Liver (tissue), 9 donors: ENCODE data around the gene RIC8B. TPM values are rescaled to one million over a fixed set of nuclear protein-coding genes. Genes with fewer than 3 reads are reported as not detected.

ENCODE experiments used
- DNase-seq: peaks from one replicate; pipeline ENCODE4 v3.0.0-alpha.2; 2017; ENCODE audit warnings: low spot score
- H3K27ac ChIP-seq, 2 donors: one replicate each; pipeline ENCODE4 v1.7.0; 2013; ENCODE audit warnings: inconsistent platforms in 2 of 2, low read length in 2 of 2, control low read depth in 1 of 2, low read depth in 1 of 2, mild to moderate bottlenecking in 1 of 2
- H3K27me3 ChIP-seq, 4 donors: one replicate each; pipeline versions ENCODE4 v1.6.1 to v1.7.0; 2013; ENCODE audit warnings: low read length in 3 of 4, inconsistent platforms in 1 of 4, mild to moderate bottlenecking in 1 of 4, moderate library complexity in 1 of 4; ENCODE audit not compliant: control insufficient read depth in 4 of 4, insufficient read depth in 4 of 4
- H3K36me3 ChIP-seq, 4 donors: one replicate each; pipeline versions ENCODE4 v1.6.1 to v1.7.0; 2013; ENCODE audit warnings: low read length in 3 of 4, mild to moderate bottlenecking in 3 of 4, low read depth in 1 of 4, moderate library complexity in 1 of 4; ENCODE audit not compliant: control insufficient read depth in 4 of 4, insufficient read depth in 3 of 4
- H3K4me1 ChIP-seq, 4 donors: one replicate each; pipeline versions ENCODE4 v1.6.1 to v1.7.0; 2013; ENCODE audit warnings: low read length in 3 of 4, mild to moderate bottlenecking in 3 of 4, moderate library complexity in 1 of 4; ENCODE audit not compliant: control insufficient read depth in 4 of 4, insufficient read depth in 4 of 4
- H3K4me3 ChIP-seq, 3 donors: one replicate each; pipeline versions ENCODE4 v1.6.1 to v1.7.0; 2013; ENCODE audit warnings: low read length in 3 of 3, control low read depth in 1 of 3, low read depth in 1 of 3, mild to moderate bottlenecking in 1 of 3
- H3K9ac ChIP-seq, 2 donors: one replicate each; pipeline ENCODE4 v1.7.0; 2013; ENCODE audit warnings: low read length in 2 of 2, mild to moderate bottlenecking in 2 of 2, moderate library complexity in 2 of 2, control low read depth in 1 of 2, low read depth in 1 of 2
- H3K9me3 ChIP-seq, 4 donors: one replicate each; pipeline versions ENCODE4 v1.6.1 to v1.7.0; 2013; ENCODE audit warnings: low read length in 3 of 4; ENCODE audit not compliant: control insufficient read depth in 4 of 4
- ATF3 ChIP-seq: IDR thresholded peaks from 2 replicates; pipeline ENCODE4 v1.6.1; 2016; ENCODE audit warnings: antibody characterized with exemption
- CTCF ChIP-seq: fragments of 150-350 bp; IDR thresholded peaks from 2 replicates; pipeline ENCODE4 v1.5.1; 2017; ENCODE audit warnings: improper control_type of control experiment, low read depth, low read length; ENCODE audit not compliant: missing input control
- EGR1 ChIP-seq, 2 donors: IDR thresholded peaks; 2 replicates each; pipeline ENCODE4 v1.6.1; 2016 to 2018; ENCODE audit warnings: antibody characterized with exemption in 2 of 2, low read depth in 2 of 2
- FOXA1 ChIP-seq: IDR thresholded peaks from 2 replicates; pipeline ENCODE4 v1.6.1; 2016; ENCODE audit warnings: antibody characterized with exemption
- FOXA2 ChIP-seq: IDR thresholded peaks from 2 replicates; pipeline ENCODE4 v1.6.1; 2016; ENCODE audit warnings: antibody characterized with exemption
- GABPA ChIP-seq, 2 donors: IDR thresholded peaks in 1 of 2; conservative IDR thresholded peaks in 1 of 2; 2 replicates each; pipeline ENCODE4 v1.6.1; 2016; ENCODE audit warnings: antibody characterized with exemption in 2 of 2, mild to moderate bottlenecking in 1 of 2, moderate library complexity in 1 of 2
- HNF4A ChIP-seq, 2 donors: conservative IDR thresholded peaks; 2 replicates each; pipeline ENCODE4 v1.6.1; 2016; ENCODE audit warnings: antibody characterized with exemption in 2 of 2, mild to moderate bottlenecking in 2 of 2
- HNF4G ChIP-seq: IDR thresholded peaks from 2 replicates; pipeline ENCODE4 v1.6.1; 2016; ENCODE audit warnings: antibody characterized with exemption
- JUND ChIP-seq, 2 donors: IDR thresholded peaks; 2 replicates each; pipeline ENCODE4 v1.6.1; 2016; ENCODE audit warnings: antibody characterized with exemption in 2 of 2
- NR2F2 ChIP-seq: IDR thresholded peaks from 2 replicates; pipeline ENCODE4 v1.6.1; 2016; ENCODE audit warnings: antibody characterized with exemption
- RAD21 ChIP-seq, 2 donors: IDR thresholded peaks; 2 replicates each; pipeline ENCODE4 v1.6.1; 2016; ENCODE audit warnings: antibody characterized with exemption in 2 of 2, mild to moderate bottlenecking in 2 of 2
- REST ChIP-seq: IDR thresholded peaks from 2 replicates; pipeline ENCODE4 v1.6.1; 2016; ENCODE audit warnings: antibody characterized with exemption, mild to moderate bottlenecking
- RXRA ChIP-seq, 2 donors: IDR thresholded peaks; 2 replicates each; pipeline ENCODE4 v1.6.1; 2017 to 2018; ENCODE audit warnings: antibody characterized with exemption in 2 of 2, mild to moderate bottlenecking in 1 of 2
- SP1 ChIP-seq: IDR thresholded peaks from 2 replicates; pipeline ENCODE4 v1.6.1; 2018; ENCODE audit warnings: antibody characterized with exemption, mild to moderate bottlenecking
- TAF1 ChIP-seq: conservative IDR thresholded peaks from 2 replicates; pipeline ENCODE4 v1.6.1; 2016; ENCODE audit warnings: antibody characterized with exemption, mild to moderate bottlenecking
- YY1 ChIP-seq: IDR thresholded peaks from 2 replicates; pipeline ENCODE4 v1.6.1; 2016; ENCODE audit warnings: antibody characterized with exemption, mild to moderate bottlenecking
- WGBS: extraction: QIAGEN DNeasy Blood & Tissue Kit; methylation state at CpG from one replicate; pipeline ENCODE4 v1.1.7; 2013; 5-methylcytosine and 5-hydroxymethylcytosine counted together
- polyA plus RNA-seq, 2 donors: library from polyadenylated mRNA; stranded (reverse) in 1 of 2; unstranded in 1 of 2; fragments of 200-250 nt in 1 of 2; fragments of >200 nt in 1 of 2; fragmentation: Nextera tagmentation in 1 of 2; extraction: Ambion mirVana in 1 of 2; gene quantifications; one replicate each; pipeline versions ENCODE4 v1.2.1 to v1.2.3, GENCODE V29; 2013 to 2015
- total RNA-seq, 2 donors: library from RNA; depleted of rRNA; stranded (reverse); fragments of >200 nt; gene quantifications; one replicate each; pipeline ENCODE4 v1.2.3, GENCODE V29; 2014
- TF ChIP-seq, protein P1 (sequence below): IDR thresholded peaks from 2 replicates; pipeline ENCODE4 v1.6.1; 2016; ENCODE audit warnings: antibody characterized with exemption
- donor health status: healthy.
- donor health status: healthy.
- donor health status: healthy.
- donor health status: healthy.
- donor health status: healthy.

RIC8B gene
- total and polyA plus RNA-seq, 4 donors: 2.7 to 15.1 (median 4.2) TPM

- Histone ChIP-seq H3K27me3 (no peaks in the 10 kb centered on the region), H3K36me3 (peaks cover 0 to 12% (median 4%) of the 10 kb centered on the region in 4 donors), H3K27ac (no peak overlapping the region), H3K4me3 (no peak overlapping the region), H3K9ac (no peak overlapping the region), H3K9me3 (no peaks in the 10 kb centered on the region), H3K4me1 (peaks cover 0 to 8% (median 7%) of the 10 kb centered on the region in 4 donors)
- no peak for DNase-seq
- TF ChIP-seq FOXA2: no peak
- no peak for TF ChIP-seq JUND (IDR thresholded peaks at IDR 0.05)
- no peak for TF ChIP-seq ATF3
- no peak for TF ChIP-seq RAD21 (IDR thresholded peaks at IDR 0.05)
- no peak for TF ChIP-seq RXRA (IDR thresholded peaks at IDR 0.05)
- no peak for TF ChIP-seq SP1
- no peak for TF ChIP-seq NR2F2
- TF ChIP-seq HNF4G: no peak
- TF ChIP-seq REST: no peak
- no peak for TF ChIP-seq YY1
- no peak for TF ChIP-seq HNF4A (conservative IDR thresholded peaks at IDR 0.05)
- TF ChIP-seq TAF1: no peak
These were observed 17.0 kb downstream of the RIC8B start for GRCh38 chr12:106791531-106791930.

GRCh38 chr12:106794369-106794768, 19.9 kb downstream of the RIC8B start:
- TF ChIP-seq HNF4G: no peak
- no peak for TF ChIP-seq HNF4A (conservative IDR thresholded peaks at IDR 0.05)
- no peak for TF ChIP-seq RXRA (IDR thresholded peaks at IDR 0.05)
- 89% methylated on average over 1 of the region's 1 CpG for WGBS
- Histone ChIP-seq H3K27ac (no peak overlapping the region), H3K9me3 (no peaks in the 10 kb centered on the region), H3K27me3 (no peaks in the 10 kb centered on the region), H3K9ac (no peak overlapping the region), H3K4me1 (peaks cover 0 to 3% (median under 1%) of the 10 kb centered on the region in 4 donors), H3K36me3 (peaks cover 0 to 12% (median 4%) of the 10 kb centered on the region in 4 donors), H3K4me3 (no peak overlapping the region)
- no peak for DNase-seq

GRCh38 chr12:106801167-106801708, 26.8 kb downstream of the RIC8B start:
- Histone ChIP-seq H3K27ac (no peak overlapping the region), H3K27me3 (no peaks in the 10 kb centered on the region), H3K9ac (no peak overlapping the region), H3K4me3 (no peak overlapping the region), H3K4me1 (no peaks in the 10 kb centered on the region), H3K9me3 (no peaks in the 10 kb centered on the region), H3K36me3 (peaks cover 0 to 2% (median under 1%) of the 10 kb centered on the region in 4 donors)
- DNase-seq: no peak
- 58% methylated on average over 1 of the region's 1 CpG for WGBS
- TF ChIP-seq YY1 (no peak), EGR1 (IDR thresholded peaks at IDR 0.05; ENCODE audit: low read depth in 2 of 2) (no peak), JUND (IDR thresholded peaks at IDR 0.05) (no peak), GABPA (IDR thresholded peaks at IDR 0.05 in 1 of 2, conservative IDR thresholded peaks at IDR 0.05 in 1 of 2) (no peak), FOXA2 (no peak), RXRA (IDR thresholded peaks at IDR 0.05) (no peak), FOXA1 (no peak), CTCF (no peak), REST (no peak), HNF4G (no peak)
- TF ChIP-seq, protein P1, sequence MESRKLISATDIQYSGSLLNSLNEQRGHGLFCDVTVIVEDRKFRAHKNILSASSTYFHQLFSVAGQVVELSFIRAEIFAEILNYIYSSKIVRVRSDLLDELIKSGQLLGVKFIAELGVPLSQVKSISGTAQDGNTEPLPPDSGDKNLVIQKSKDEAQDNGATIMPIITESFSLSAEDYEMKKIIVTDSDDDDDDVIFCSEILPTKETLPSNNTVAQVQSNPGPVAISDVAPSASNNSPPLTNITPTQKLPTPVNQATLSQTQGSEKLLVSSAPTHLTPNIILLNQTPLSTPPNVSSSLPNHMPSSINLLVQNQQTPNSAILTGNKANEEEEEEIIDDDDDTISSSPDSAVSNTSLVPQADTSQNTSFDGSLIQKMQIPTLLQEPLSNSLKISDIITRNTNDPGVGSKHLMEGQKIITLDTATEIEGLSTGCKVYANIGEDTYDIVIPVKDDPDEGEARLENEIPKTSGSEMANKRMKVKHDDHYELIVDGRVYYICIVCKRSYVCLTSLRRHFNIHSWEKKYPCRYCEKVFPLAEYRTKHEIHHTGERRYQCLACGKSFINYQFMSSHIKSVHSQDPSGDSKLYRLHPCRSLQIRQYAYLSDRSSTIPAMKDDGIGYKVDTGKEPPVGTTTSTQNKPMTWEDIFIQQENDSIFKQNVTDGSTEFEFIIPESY: no peak
